ENCODE results near the gene PDE1C. TPM values are rescaled to one million over a fixed set of nuclear protein-coding genes. Genes with fewer than 3 reads are reported as not detected.

Gene PDE1C
- total RNA-seq, 2 donors from 2014 or later = not detected

GRCh38 chr7:31906479-31907171 is 163.6 kb downstream of the PDE1C start:
- Mint-ChIP-seq H3K4me1 (no peaks in the 10 kb centered on the region), H3K27ac (no peak overlapping the region), H3K27me3 (no peaks in the 10 kb centered on the region), H3K9me3 (peaks cover 3% of the 10 kb centered on the region), H3K36me3 (ENCODE audit: low read depth) (no peaks in the 10 kb centered on the region), H3K4me3 (no peak overlapping the region)
- no peak for ATAC-seq (replicated peaks)

- Mint-ChIP-seq H3K9me3 (no peaks in the 10 kb centered on the region), H3K27ac (no peak overlapping the region), H3K36me3 (ENCODE audit: low read depth) (no peaks in the 10 kb centered on the region), H3K4me1 (no peaks in the 10 kb centered on the region), H3K27me3 (no peaks in the 10 kb centered on the region), H3K4me3 (no peak overlapping the region)
- no peak for ATAC-seq (replicated peaks)
Measured at GRCh38 chr7:31903962-31904361, 166.2 kb downstream of the PDE1C start.

- Mint-ChIP-seq H3K4me3 (no peak overlapping the region), H3K9me3 (peaks cover 10% of the 10 kb centered on the region), H3K4me1 (no peaks in the 10 kb centered on the region), H3K27ac (no peak overlapping the region), H3K27me3 (no peaks in the 10 kb centered on the region), H3K36me3 (ENCODE audit: low read depth) (no peaks in the 10 kb centered on the region)
- ATAC-seq (replicated peaks) = no peak
Measured at GRCh38 chr7:31899356-31899927, 170.8 kb downstream of the PDE1C start.

- Mint-ChIP-seq H3K27me3 (no peaks in the 10 kb centered on the region), H3K4me1 (no peaks in the 10 kb centered on the region), H3K4me3 (no peak overlapping the region), H3K9me3 (peaks cover 10% of the 10 kb centered on the region), H3K36me3 (ENCODE audit: low read depth) (no peaks in the 10 kb centered on the region), H3K27ac (no peak overlapping the region)
- ATAC-seq (replicated peaks) = no peak
Measured at GRCh38 chr7:31896925-31897324, 173.3 kb downstream of the PDE1C start.

- H3K4me1 Mint-ChIP-seq = no peaks in the 10 kb centered on the region
- H3K36me3 Mint-ChIP-seq (ENCODE audit: low read depth) = no peaks in the 10 kb centered on the region
- no peak overlapping the region for H3K27ac Mint-ChIP-seq
- no peaks in the 10 kb centered on the region for H3K27me3 Mint-ChIP-seq
- ATAC-seq (replicated peaks) = no peak
- H3K9me3 Mint-ChIP-seq = peaks cover 10% of the 10 kb centered on the region
- no peak overlapping the region for H3K4me3 Mint-ChIP-seq
Measured at GRCh38 chr7:31894308-31894707, 175.9 kb downstream of the PDE1C start.

GRCh38 chr7:31893365-31893764 is 176.8 kb downstream of the PDE1C start:
- Mint-ChIP-seq H3K36me3 (ENCODE audit: low read depth) (no peaks in the 10 kb centered on the region), H3K9me3 (peaks cover 10% of the 10 kb centered on the region), H3K27me3 (no peaks in the 10 kb centered on the region), H3K27ac (no peak overlapping the region), H3K4me3 (no peak overlapping the region), H3K4me1 (no peaks in the 10 kb centered on the region)
- no peak for ATAC-seq (replicated peaks)

- Mint-ChIP-seq H3K9me3 (peaks cover 10% of the 10 kb centered on the region), H3K4me3 (no peak overlapping the region), H3K4me1 (no peaks in the 10 kb centered on the region), H3K27me3 (no peaks in the 10 kb centered on the region), H3K27ac (no peak overlapping the region), H3K36me3 (ENCODE audit: low read depth) (no peaks in the 10 kb centered on the region)
- no peak for ATAC-seq (replicated peaks)
Measured at GRCh38 chr7:31892099-31892829, 177.9 kb downstream of the PDE1C start.

- Mint-ChIP-seq H3K4me3 (no peak overlapping the region), H3K4me1 (no peaks in the 10 kb centered on the region), H3K27me3 (no peaks in the 10 kb centered on the region), H3K27ac (no peak overlapping the region), H3K36me3 (ENCODE audit: low read depth) (no peaks in the 10 kb centered on the region), H3K9me3 (peaks cover 8% of the 10 kb centered on the region)
- no peak for ATAC-seq (replicated peaks)
Measured at GRCh38 chr7:31890766-31891165, 179.4 kb downstream of the PDE1C start.

GRCh38 chr7:31890198-31890597 is 180.0 kb downstream of the PDE1C start:
- H3K9me3 Mint-ChIP-seq = peaks cover 8% of the 10 kb centered on the region
- H3K4me1 Mint-ChIP-seq = no peaks in the 10 kb centered on the region
- H3K27ac Mint-ChIP-seq = no peak overlapping the region
- no peak overlapping the region for H3K4me3 Mint-ChIP-seq
- H3K36me3 Mint-ChIP-seq (ENCODE audit: low read depth) = no peaks in the 10 kb centered on the region
- ATAC-seq (replicated peaks) = no peak
- H3K27me3 Mint-ChIP-seq = no peaks in the 10 kb centered on the region

GRCh38 chr7:31887006-31887405 is 183.2 kb downstream of the PDE1C start:
- Mint-ChIP-seq H3K27ac (no peak overlapping the region), H3K27me3 (no peaks in the 10 kb centered on the region), H3K9me3 (peaks cover 3% of the 10 kb centered on the region), H3K4me1 (no peaks in the 10 kb centered on the region), H3K4me3 (no peak overlapping the region), H3K36me3 (ENCODE audit: low read depth) (no peaks in the 10 kb centered on the region)
- no peak for ATAC-seq (replicated peaks)

GRCh38 chr7:31885171-31885570 is 185.0 kb downstream of the PDE1C start:
- Mint-ChIP-seq H3K27ac (no peak overlapping the region), H3K36me3 (ENCODE audit: low read depth) (no peaks in the 10 kb centered on the region), H3K9me3 (peaks cover 6% of the 10 kb centered on the region), H3K4me3 (no peak overlapping the region), H3K4me1 (no peaks in the 10 kb centered on the region), H3K27me3 (no peaks in the 10 kb centered on the region)
- no peak for ATAC-seq (replicated peaks)

GRCh38 chr7:31883761-31884164 is 186.4 kb downstream of the PDE1C start:
- no peak overlapping the region for H3K4me3 Mint-ChIP-seq
- no peak for ATAC-seq (replicated peaks)
- peaks cover 6% of the 10 kb centered on the region for H3K9me3 Mint-ChIP-seq
- no peaks in the 10 kb centered on the region for H3K27me3 Mint-ChIP-seq
- no peak overlapping the region for H3K27ac Mint-ChIP-seq
- H3K36me3 Mint-ChIP-seq (ENCODE audit: low read depth) = no peaks in the 10 kb centered on the region
- no peaks in the 10 kb centered on the region for H3K4me1 Mint-ChIP-seq

GRCh38 chr7:31882187-31882586 is 188.0 kb downstream of the PDE1C start:
- Mint-ChIP-seq H3K4me1 (no peaks in the 10 kb centered on the region), H3K36me3 (ENCODE audit: low read depth) (no peaks in the 10 kb centered on the region), H3K9me3 (peaks cover 6% of the 10 kb centered on the region), H3K4me3 (no peak overlapping the region), H3K27ac (no peak overlapping the region), H3K27me3 (no peaks in the 10 kb centered on the region)
- no peak for ATAC-seq (replicated peaks)

GRCh38 chr7:31878875-31879274 is 191.3 kb downstream of the PDE1C start:
- Mint-ChIP-seq H3K27ac (no peak overlapping the region), H3K4me1 (no peaks in the 10 kb centered on the region), H3K9me3 (peaks cover 3% of the 10 kb centered on the region), H3K27me3 (no peaks in the 10 kb centered on the region), H3K4me3 (no peak overlapping the region), H3K36me3 (ENCODE audit: low read depth) (no peaks in the 10 kb centered on the region)
- ATAC-seq (replicated peaks) = no peak

- Mint-ChIP-seq H3K9me3 (peaks cover 5% of the 10 kb centered on the region), H3K27me3 (no peaks in the 10 kb centered on the region), H3K4me1 (no peaks in the 10 kb centered on the region), H3K27ac (no peak overlapping the region), H3K4me3 (no peak overlapping the region), H3K36me3 (ENCODE audit: low read depth) (no peaks in the 10 kb centered on the region)
- no peak for ATAC-seq (replicated peaks)
Measured at GRCh38 chr7:31875424-31875823, 194.8 kb downstream of the PDE1C start.
